Measurements from ENCODE around the gene CRELD2. TPM values are rescaled to one million over a fixed set of nuclear protein-coding genes. Genes with fewer than 3 reads are reported as not detected.

Gene CRELD2
- total and polyA plus RNA-seq, 8 donors: 28.5 to 79.7 (median 34.1) TPM

GRCh38 chr22:49961005-49961600, 42.7 kb downstream of the CRELD2 start:
- ATAC-seq (no peak), DNase-seq (peak in 2 of 4 donors; percentile 48 to 89)

GRCh38 chr22:49961601-49962011, 43.2 kb downstream of the CRELD2 start:
- no peak for TF ChIP-seq CTCF (IDR thresholded peaks at IDR 0.05)
- Histone ChIP-seq H3K4me1 (peaks cover 30 to 65% of the 10 kb centered on the region in 2 donors), H3K36me3 (peaks cover 0 to 45% of the 10 kb centered on the region in 2 donors), H3K27ac (peak overlapping the region; percentile 95 to 97), H3K4me3 (peak overlapping the region; percentile 71 to 100), H3K9me3 (no peaks in the 10 kb centered on the region), H3K27me3 (no peaks in the 10 kb centered on the region)
- intact Hi-C loops (cut with DNase I): no loop called here
- DNase-seq: peak in 2 of 4 donors; percentile 46 to 86
- no peak for ATAC-seq

More at GRCh38 chr22:49961005-49961600, 42.7 kb downstream of the CRELD2 start:
- H3K9me3 ChIP-seq: no peaks in the 10 kb centered on the region
- intact Hi-C loops (cut with DNase I): no loop called here
- no peak for TF ChIP-seq CTCF (IDR thresholded peaks at IDR 0.05)
- peaks cover 0 to 45% of the 10 kb centered on the region in 2 donors for H3K36me3 ChIP-seq
- H3K4me3 ChIP-seq: peak overlapping the region; percentile 71 to 100
- H3K27ac ChIP-seq: peak overlapping the region; percentile 95 to 97
- H3K4me1 ChIP-seq: peaks cover 24 to 64% of the 10 kb centered on the region in 2 donors
- H3K27me3 ChIP-seq: no peaks in the 10 kb centered on the region

GRCh38 chr22:49962012-49962750, 43.7 kb downstream of the CRELD2 start:
- intact Hi-C loops (cut with DNase I): no loop called here

GRCh38 chr22:49962751-49963646, 44.6 kb downstream of the CRELD2 start:
- DNase-seq (peak in 2 of 4 donors; percentile 47 to 86), ATAC-seq (no peak)
- H3K9me3 ChIP-seq: no peaks in the 10 kb centered on the region
- no peaks in the 10 kb centered on the region for H3K27me3 ChIP-seq
- peaks cover 39 to 77% of the 10 kb centered on the region in 2 donors for H3K4me1 ChIP-seq
- TF ChIP-seq CTCF (IDR thresholded peaks at IDR 0.05): no peak
- peaks cover 0 to 46% of the 10 kb centered on the region in 2 donors for H3K36me3 ChIP-seq
- H3K4me3 ChIP-seq: peak overlapping the region; percentile 71 to 100
- intact Hi-C loops (cut with DNase I): no loop called here
- H3K27ac ChIP-seq: peak overlapping the region; percentile 95 to 97

More at GRCh38 chr22:49962012-49962750, 43.7 kb downstream of the CRELD2 start:
- H3K36me3 ChIP-seq: peaks cover 0 to 45% of the 10 kb centered on the region in 2 donors
- TF ChIP-seq CTCF (IDR thresholded peaks at IDR 0.05): no peak
- peak overlapping the region; percentile 95 to 97 for H3K27ac ChIP-seq
- peak overlapping the region; percentile 71 to 100 for H3K4me3 ChIP-seq
- no peaks in the 10 kb centered on the region for H3K9me3 ChIP-seq
- H3K27me3 ChIP-seq: no peaks in the 10 kb centered on the region
- DNase-seq (peak; percentile 69 to 94 (median 90)), ATAC-seq (peak; percentile 38)
- peaks cover 35 to 71% of the 10 kb centered on the region in 2 donors for H3K4me1 ChIP-seq
